ENCODE data around the gene SERPINB3. TPM values are rescaled to one million over a fixed set of nuclear protein-coding genes. Genes with fewer than 3 reads are reported as not detected.
"Not testable (repeated sequence)": the region's sequence is repeated elsewhere in the genome, so short reads cannot be mapped to it uniquely, and the experiment has no call there.

The SERPINB3 gene
- total RNA-seq, 1 donor from 2014 or later, result 464 TPM

GRCh38 chr18:63679820-63680606, 18.3 kb upstream of the SERPINB3 start:
- no peak overlapping the region for H3K27ac ChIP-seq

GRCh38 chr18:63677500-63678225, 16.0 kb upstream of the SERPINB3 start:
- Histone ChIP-seq H3K9me3 (no peaks in the 10 kb centered on the region), H3K4me1 (no peaks in the 10 kb centered on the region), H3K4me3 (no peak overlapping the region), H3K27me3 (no peaks in the 10 kb centered on the region), H3K27ac (no peak overlapping the region), H3K36me3 (no peaks in the 10 kb centered on the region)
- intact Hi-C loops (cut with DNase I), result no loop called here
- TF ChIP-seq POLR2AphosphoS5 (IDR thresholded peaks at IDR 0.05; ENCODE audit: insufficient read depth in 1 of 2, low read depth in 1 of 2) (no peak), POLR2A (IDR thresholded peaks at IDR 0.05) (no peak)
- TF ChIP-seq, protein P1, sequence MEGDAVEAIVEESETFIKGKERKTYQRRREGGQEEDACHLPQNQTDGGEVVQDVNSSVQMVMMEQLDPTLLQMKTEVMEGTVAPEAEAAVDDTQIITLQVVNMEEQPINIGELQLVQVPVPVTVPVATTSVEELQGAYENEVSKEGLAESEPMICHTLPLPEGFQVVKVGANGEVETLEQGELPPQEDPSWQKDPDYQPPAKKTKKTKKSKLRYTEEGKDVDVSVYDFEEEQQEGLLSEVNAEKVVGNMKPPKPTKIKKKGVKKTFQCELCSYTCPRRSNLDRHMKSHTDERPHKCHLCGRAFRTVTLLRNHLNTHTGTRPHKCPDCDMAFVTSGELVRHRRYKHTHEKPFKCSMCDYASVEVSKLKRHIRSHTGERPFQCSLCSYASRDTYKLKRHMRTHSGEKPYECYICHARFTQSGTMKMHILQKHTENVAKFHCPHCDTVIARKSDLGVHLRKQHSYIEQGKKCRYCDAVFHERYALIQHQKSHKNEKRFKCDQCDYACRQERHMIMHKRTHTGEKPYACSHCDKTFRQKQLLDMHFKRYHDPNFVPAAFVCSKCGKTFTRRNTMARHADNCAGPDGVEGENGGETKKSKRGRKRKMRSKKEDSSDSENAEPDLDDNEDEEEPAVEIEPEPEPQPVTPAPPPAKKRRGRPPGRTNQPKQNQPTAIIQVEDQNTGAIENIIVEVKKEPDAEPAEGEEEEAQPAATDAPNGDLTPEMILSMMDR (IDR thresholded peaks at IDR 0.05), result no peak
- no peak for DNase-seq (ENCODE audit: extremely low spot score in 2 of 2)

More at GRCh38 chr18:63679820-63680606, 18.3 kb upstream of the SERPINB3 start:
- no peaks in the 10 kb centered on the region for H3K9me3 ChIP-seq
- H3K27me3 ChIP-seq, result no peaks in the 10 kb centered on the region
- intact Hi-C loops (cut with DNase I), result no loop called here
- TF ChIP-seq POLR2A (IDR thresholded peaks at IDR 0.05) (no peak), POLR2AphosphoS5 (IDR thresholded peaks at IDR 0.05; ENCODE audit: insufficient read depth in 1 of 2, low read depth in 1 of 2) (no peak)
- TF ChIP-seq, protein P1 (IDR thresholded peaks at IDR 0.05), result no peak
- no peaks in the 10 kb centered on the region for H3K36me3 ChIP-seq
- no peaks in the 10 kb centered on the region for H3K4me1 ChIP-seq
- no peak for DNase-seq (ENCODE audit: extremely low spot score in 2 of 2)
- no peak overlapping the region for H3K4me3 ChIP-seq

- Histone ChIP-seq H3K4me3 (no peak overlapping the region), H3K4me1 (no peaks in the 10 kb centered on the region), H3K27ac (no peak overlapping the region), H3K36me3 (no peaks in the 10 kb centered on the region), H3K9me3 (no peaks in the 10 kb centered on the region), H3K27me3 (no peaks in the 10 kb centered on the region)
- no peak for DNase-seq (ENCODE audit: extremely low spot score in 2 of 2)
- intact Hi-C loops (cut with DNase I), result no loop called here
- TF ChIP-seq, protein P1 (IDR thresholded peaks at IDR 0.05), result no peak
- TF ChIP-seq POLR2AphosphoS5 (IDR thresholded peaks at IDR 0.05; ENCODE audit: insufficient read depth in 1 of 2, low read depth in 1 of 2), result peak in 1 of 2 donors; percentile 17
- TF ChIP-seq POLR2A (IDR thresholded peaks at IDR 0.05), result no peak
Observed at GRCh38 chr18:63676526-63677323, 15.0 kb upstream of the SERPINB3 start.

DNA sequence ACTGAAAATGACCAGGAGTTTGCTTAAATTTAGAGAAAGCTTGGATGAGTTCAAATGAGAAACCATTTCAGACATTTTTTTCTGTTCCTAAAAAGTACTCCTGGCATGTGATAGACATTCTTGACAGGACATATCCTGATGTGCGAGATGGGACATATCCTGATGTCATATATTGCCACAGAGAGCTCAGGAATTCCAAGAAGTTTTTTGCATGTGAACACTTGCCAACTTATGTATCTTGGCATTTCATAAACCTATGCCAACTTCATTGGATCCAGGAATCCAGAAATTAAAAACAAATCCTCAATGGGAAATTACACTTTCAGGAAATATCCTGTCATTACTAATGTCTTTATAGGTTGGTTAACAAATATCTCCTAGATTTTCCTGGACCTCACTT, 2.9 kb upstream of the SERPINB3 start:
- intact Hi-C loops (cut with DNase I), result no loop called here
- Histone ChIP-seq H3K27ac (no peak overlapping the region), H3K4me3 (no peak overlapping the region), H3K36me3 (no peaks in the 10 kb centered on the region), H3K4me1 (no peaks in the 10 kb centered on the region), H3K27me3 (no peaks in the 10 kb centered on the region), H3K9me3 (no peaks in the 10 kb centered on the region)
- TF ChIP-seq, protein P1 (IDR thresholded peaks at IDR 0.05), result no peak
- TF ChIP-seq POLR2A (IDR thresholded peaks at IDR 0.05), result no peak
- no peak for TF ChIP-seq POLR2AphosphoS5 (IDR thresholded peaks at IDR 0.05; ENCODE audit: insufficient read depth in 1 of 2, low read depth in 1 of 2)
- DNase-seq (ENCODE audit: extremely low spot score in 2 of 2), result no peak

- intact Hi-C loops (cut with DNase I); H3K4me1 ChIP-seq; H3K36me3 ChIP-seq; H3K9me3 ChIP-seq; H3K4me3 ChIP-seq; H3K27me3 ChIP-seq; DNase-seq (ENCODE audit: extremely low spot score in 2 of 2); H3K27ac ChIP-seq: not testable (repeated sequence)
Observed at GRCh38 chr18:63658920-63659319, 2.8 kb downstream of the SERPINB3 start.

- H3K36me3 ChIP-seq; H3K27ac ChIP-seq; H3K9me3 ChIP-seq; intact Hi-C loops (cut with DNase I); H3K4me1 ChIP-seq; DNase-seq (ENCODE audit: extremely low spot score in 2 of 2); H3K27me3 ChIP-seq; H3K4me3 ChIP-seq: not testable (repeated sequence)
Observed at GRCh38 chr18:63650271-63650670, 11.4 kb downstream of the SERPINB3 start.

Data from vagina (tissue), 2 donors.